Bone marrow (tissue), 2 donors: Measurements from ENCODE around the gene PLEKHG4.

Experiments used
- DNase-seq, 2 donors: peaks; one replicate each; lab custom pipeline; 2025; lab: John Stamatoyannopoulos, UW

The PLEKHG4 gene

DNA sequence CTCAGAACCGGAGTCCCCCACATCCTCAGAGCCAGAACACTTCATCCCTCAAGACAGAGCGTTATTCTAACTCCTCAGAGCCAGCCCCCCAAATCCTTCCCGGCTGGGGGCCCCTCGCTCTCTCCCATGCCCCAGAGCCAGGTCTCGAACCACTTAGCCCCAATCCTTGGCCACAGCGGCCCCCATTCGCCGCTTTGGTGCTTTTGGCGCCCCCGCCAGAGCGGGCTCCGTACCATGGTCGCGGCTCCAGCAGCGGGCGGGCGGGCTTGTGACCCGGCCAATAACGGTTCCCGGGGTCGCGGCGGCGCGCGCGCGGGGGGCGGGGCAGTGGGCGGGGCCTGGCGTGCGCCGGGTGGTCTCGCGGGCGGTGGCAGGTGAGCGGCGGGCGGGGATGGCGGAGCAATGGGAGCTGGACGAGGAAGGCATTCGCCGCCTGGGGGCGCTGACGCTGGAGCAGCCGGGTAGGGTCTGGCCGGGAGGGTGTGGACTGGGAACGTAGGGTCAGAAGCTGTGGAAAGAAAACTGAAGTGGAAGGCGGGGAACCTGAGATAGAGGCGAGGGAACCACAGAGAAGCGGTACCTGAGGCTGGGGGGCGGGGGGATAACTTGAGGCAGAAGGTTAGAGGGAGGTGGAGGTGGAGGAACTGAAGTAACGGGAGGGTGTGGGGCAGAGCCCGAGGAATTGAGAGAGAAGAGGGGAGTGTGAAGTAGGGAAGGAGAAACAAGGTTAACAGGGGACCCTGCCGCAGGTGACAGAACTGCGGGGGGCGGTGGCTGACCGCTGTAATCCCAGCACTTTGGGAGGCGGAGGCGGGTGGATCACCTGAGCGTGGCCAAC is 47.4 kb downstream of the PLEKHG4 start, which contains the start of the genes KCTD19 and LRRC36:
Gene KCTD19, minus strand, starts transcription at position 270 of the 838 bp plus-strand sequence. Its CDS starts 34 bp downstream, at position 236.
Gene LRRC36, plus strand, starts transcription at position 344 of the 838 bp plus-strand sequence. Its CDS starts 48 bp downstream, at position 392.
- DNase-seq = no peak

DNA sequence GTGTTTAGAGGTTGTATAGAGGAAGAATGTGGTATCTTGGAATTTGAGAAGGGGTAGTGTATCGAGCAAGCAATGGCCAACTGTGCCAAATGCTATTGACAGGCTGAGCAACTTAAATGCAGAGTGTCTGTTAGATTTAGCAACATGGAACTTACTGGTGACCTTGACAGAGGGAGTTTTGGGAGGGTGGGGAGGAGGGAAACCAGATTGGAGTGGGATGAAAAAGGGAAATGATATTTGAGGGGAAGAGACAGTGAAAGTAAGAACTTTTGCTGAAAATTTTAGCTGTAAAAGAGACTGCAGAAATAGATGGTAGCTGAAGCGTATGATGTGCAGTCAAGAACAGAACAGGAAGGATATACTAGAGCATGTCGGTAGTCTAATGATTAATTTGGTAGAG is 48.4 kb downstream of the PLEKHG4 start:
- no peak for DNase-seq

DNA sequence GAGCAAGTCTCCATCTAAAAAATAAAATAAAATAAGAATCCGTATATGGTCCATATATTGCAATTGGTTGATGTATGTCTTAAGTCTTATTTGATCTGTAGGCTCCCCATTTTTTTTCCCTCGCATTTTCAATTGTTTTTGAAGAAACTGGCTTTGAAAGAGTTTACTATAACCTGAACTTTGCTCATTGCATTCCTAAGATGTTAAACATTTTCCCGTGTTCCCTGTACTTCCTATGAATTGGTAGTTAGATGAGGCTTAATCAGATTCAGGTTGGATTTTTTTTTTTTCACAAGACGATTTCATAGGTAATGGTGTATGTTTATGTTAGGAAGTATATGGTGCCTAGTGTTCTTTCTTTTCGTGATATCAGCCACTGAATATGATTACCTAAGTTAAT is 50.6 kb downstream of the PLEKHG4 start:
- no peak for DNase-seq

DNA sequence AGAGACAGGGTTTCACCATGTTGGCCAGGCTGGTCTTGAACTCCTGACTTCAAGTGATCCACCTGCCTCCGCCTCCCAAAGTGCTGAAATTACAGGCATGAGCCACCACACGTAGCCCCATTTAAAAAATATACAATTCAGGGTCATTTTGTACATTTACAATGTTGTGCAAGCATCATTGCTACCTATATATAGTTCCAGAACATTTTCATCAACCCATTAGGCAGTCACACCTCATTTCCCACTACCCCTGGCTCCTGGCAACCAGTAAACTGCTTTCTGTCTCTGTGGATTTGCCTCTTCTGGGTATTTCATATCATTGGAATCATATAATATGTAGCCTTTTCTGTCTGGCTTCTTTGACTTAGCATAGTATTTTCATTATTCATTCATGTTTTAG is 54.0 kb downstream of the PLEKHG4 start:
- DNase-seq = no peak

DNA sequence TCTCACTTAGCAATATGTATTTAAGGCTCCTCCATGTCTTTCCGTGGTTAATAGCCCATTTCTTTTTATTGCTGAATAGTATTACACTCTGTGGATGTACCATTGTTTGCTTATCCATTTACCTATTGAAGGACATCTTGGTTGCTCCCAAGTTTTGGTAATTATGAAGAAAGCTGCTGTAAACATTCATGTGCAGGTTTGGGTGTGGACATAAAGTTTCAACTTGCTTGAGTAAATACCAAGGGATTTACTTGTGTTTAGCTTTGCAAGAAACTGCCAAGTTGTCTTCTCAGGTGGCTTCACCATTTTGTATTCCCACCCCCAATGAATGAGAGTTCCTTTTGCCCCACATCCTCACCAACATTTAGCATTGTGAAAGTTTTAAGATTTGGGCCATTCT is 56.8 kb downstream of the PLEKHG4 start:
- no peak for DNase-seq

DNA sequence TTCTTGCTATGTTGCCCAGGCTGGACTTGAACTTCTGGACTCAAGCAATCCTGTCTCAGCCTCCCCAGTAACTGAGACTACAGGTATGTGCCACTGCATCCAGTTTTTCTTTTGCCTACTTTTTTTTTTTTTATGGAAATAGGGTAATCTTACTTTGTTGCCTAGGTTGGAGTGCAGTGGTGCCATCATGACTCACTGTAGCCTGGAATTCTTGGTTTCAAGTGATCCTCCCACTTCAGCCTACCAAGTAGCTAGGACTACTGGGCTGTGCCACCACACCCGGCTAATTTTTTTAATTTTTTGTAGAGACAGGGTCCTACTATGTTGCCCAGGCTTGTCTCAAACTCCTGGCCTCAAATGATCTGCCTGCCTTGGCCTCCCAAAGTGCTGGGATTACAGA is 57.3 kb downstream of the PLEKHG4 start:
- no peak for DNase-seq
